H4 (cell line): ENCODE data around the gene ODAD4. TPM values are rescaled to one million over a fixed set of nuclear protein-coding genes. Genes with fewer than 3 reads are reported as not detected.
"Not testable (repeated sequence)": the region's sequence is repeated elsewhere in the genome, so short reads cannot be mapped to it uniquely, and the experiment has no call there.

Source experiments
- DNase-seq: peaks from one replicate; pipeline ENCODE4 v3.0.0-alpha.2; 2015; ENCODE audit warnings: low spot score
- total RNA-seq: library from RNA; depleted of rRNA; stranded (reverse); fragments of >200 nt; shearing (Covaris generic); gene quantifications from 2 replicates; pipeline ENCODE4 v1.2.3, GENCODE V29; 2014; rRNA removed

Gene ODAD4
- total RNA-seq, 1 experiment from 2014 or later: 1.4 TPM

- no peak for DNase-seq
These were observed 70.2 kb downstream of the ODAD4 start for GRCh38 chr17:42000413-42001133.

- DNase-seq: no peak
These were observed 71.3 kb downstream of the ODAD4 start for GRCh38 chr17:42001729-42002128.

GRCh38 chr17:42002175-42002791, 71.9 kb downstream of the ODAD4 start:
- no peak for DNase-seq

GRCh38 chr17:42002792-42003301, 72.4 kb downstream of the ODAD4 start:
- no peak for DNase-seq

GRCh38 chr17:42005166-42005565, 74.7 kb downstream of the ODAD4 start:
- no peak for DNase-seq

- no peak for DNase-seq
These were observed 78.8 kb downstream of the ODAD4 start for GRCh38 chr17:42009170-42009569.

- DNase-seq: not testable (repeated sequence)
These were observed 79.9 kb downstream of the ODAD4 start for GRCh38 chr17:42010266-42010680.

- DNase-seq: no peak
These were observed 80.6 kb downstream of the ODAD4 start for GRCh38 chr17:42010898-42011516.

GRCh38 chr17:42012363-42012762, 81.9 kb downstream of the ODAD4 start:
- not testable (repeated sequence) for DNase-seq

- not testable (repeated sequence) for DNase-seq
These were observed 83.3 kb downstream of the ODAD4 start for GRCh38 chr17:42013740-42014139.

Other genes with a start within 250 kb of the ODAD4 start
- 86.6 and 90.0 TPM in 2 replicates for gene EIF1, start 241.7 kb upstream of the ODAD4 start, total RNA-seq
- gene GAST, start 218.3 kb upstream of the ODAD4 start, total RNA-seq: not detected in 2 replicates
- gene HAP1, start 196.0 kb upstream of the ODAD4 start, total RNA-seq: 0.06 TPM in 1 of 2 replicates, not detected in the other
- gene JUP, start 143.9 kb upstream of the ODAD4 start, total RNA-seq: 5.5 and 5.9 TPM in 2 replicates
- gene P3H4, start 118.7 kb upstream of the ODAD4 start, total RNA-seq: 53.6 and 57.5 TPM in 2 replicates
- 90.7 and 91.9 TPM in 2 replicates for gene FKBP10, start 117.6 kb upstream of the ODAD4 start, total RNA-seq
- 86.8 and 88.0 TPM in 2 replicates for gene NT5C3B, start 94.4 kb upstream of the ODAD4 start, total RNA-seq
- gene KLHL10, start 92.8 kb upstream of the ODAD4 start, total RNA-seq: not detected in 2 replicates
- gene KLHL11, start 65.2 kb upstream of the ODAD4 start, total RNA-seq: 14.2 and 14.3 TPM in 2 replicates
- 98.9 and 101 TPM in 2 replicates for gene ACLY, start 11.7 kb upstream of the ODAD4 start, total RNA-seq
- 47.5 and 64.8 TPM in 2 replicates for gene CNP, start 36.2 kb downstream of the ODAD4 start, total RNA-seq
- gene DNAJC7, start 86.8 kb downstream of the ODAD4 start, total RNA-seq: 86.7 and 109 TPM in 2 replicates
- gene NKIRAS2, start 89.5 kb downstream of the ODAD4 start, total RNA-seq: 23.9 and 36.9 TPM in 2 replicates
- gene C17orf113, start 120.0 kb downstream of the ODAD4 start, total RNA-seq: 0.19 and 0.62 TPM in 2 replicates
- 0.04 TPM in 1 of 2 replicates, not detected in the other for gene ZNF385C, start 167.9 kb downstream of the ODAD4 start, total RNA-seq
- gene DHX58, start 182.1 kb downstream of the ODAD4 start, total RNA-seq: 7.5 and 7.7 TPM in 2 replicates
- 7.5 and 16.7 TPM in 2 replicates for gene KAT2A, start 190.8 kb downstream of the ODAD4 start, total RNA-seq
- gene HSPB9, start 192.2 kb downstream of the ODAD4 start, total RNA-seq: not detected in 2 replicates
- gene RAB5C, start 224.4 kb downstream of the ODAD4 start, total RNA-seq: 67.3 and 79.9 TPM in 2 replicates